Activated CD8-positive, alpha-beta T cell treated with anti-CD3 and anti-CD28 coated beads for 36 hours (primary cell): ENCODE results near the gene MAP3K19. TPM values are rescaled to one million over a fixed set of nuclear protein-coding genes. Genes with fewer than 3 reads are reported as not detected.

Experiments used
- ATAC-seq: fragments of 200-7000 bp; cut with Tn5 transposase; one replicate; pipeline ENCODE4 v1.10.0; 2021; ENCODE audit warnings: mild to moderate bottlenecking, moderate library complexity
- CTCF ChIA-PET: fragments of 350-600 bp; sonication (Branson Sonifier 250); formaldehyde crosslinking; loops from one replicate; lab custom pipeline; 2021; ENCODE audit warnings: antibody characterized with exemption; lab: Charles Lee
- POLR2A ChIA-PET: fragments of 350-600 bp; sonication (Branson Sonifier 250); formaldehyde crosslinking; loops from one replicate; lab custom pipeline; 2021; ENCODE audit warnings: antibody characterized with exemption; lab: Charles Lee
- DNase-seq: peaks from one replicate; pipeline ENCODE4 v3.0.0-alpha.2; 2020
- H3K27ac Mint-ChIP-seq: one replicate; pipeline ENCODE4 v1.8.0; 2021; ENCODE audit warnings: mild to moderate bottlenecking, mixed read lengths
- H3K27me3 Mint-ChIP-seq: one replicate; pipeline ENCODE4 v1.8.0; 2021; ENCODE audit warnings: mixed read lengths
- H3K36me3 Mint-ChIP-seq: one replicate; pipeline ENCODE4 v1.8.0; 2021; ENCODE audit warnings: low read depth, mixed read lengths
- H3K4me1 Mint-ChIP-seq: one replicate; pipeline ENCODE4 v1.8.0; 2021; ENCODE audit warnings: low read depth, mixed read lengths
- H3K4me3 Mint-ChIP-seq: one replicate; pipeline ENCODE4 v1.8.0; 2021; ENCODE audit warnings: mild to moderate bottlenecking, moderate library complexity, mixed read lengths
- H3K9me3 Mint-ChIP-seq: one replicate; pipeline ENCODE4 v1.8.0; 2021; ENCODE audit warnings: mixed read lengths
- CTCF ChIP-seq: fragments of 200-600 bp; IDR thresholded peaks from one replicate; pipeline ENCODE4 v1.8.0; 2022; ENCODE audit warnings: antibody characterized with exemption, mild to moderate bottlenecking
- intact Hi-C: fragments of 100-400 bp; cut with micrococcal nuclease; formaldehyde crosslinking; loops from one replicate; pipeline ENCODE4 v1.10.0; 2022
- total RNA-seq, 2 experiments: library from RNA; stranded (reverse); gene quantifications; one replicate each; pipeline ENCODE4 v1.2.3, GENCODE V29; 2021

Gene MAP3K19
- total RNA-seq, 2 experiments from 2014 or later: not detected

DNA sequence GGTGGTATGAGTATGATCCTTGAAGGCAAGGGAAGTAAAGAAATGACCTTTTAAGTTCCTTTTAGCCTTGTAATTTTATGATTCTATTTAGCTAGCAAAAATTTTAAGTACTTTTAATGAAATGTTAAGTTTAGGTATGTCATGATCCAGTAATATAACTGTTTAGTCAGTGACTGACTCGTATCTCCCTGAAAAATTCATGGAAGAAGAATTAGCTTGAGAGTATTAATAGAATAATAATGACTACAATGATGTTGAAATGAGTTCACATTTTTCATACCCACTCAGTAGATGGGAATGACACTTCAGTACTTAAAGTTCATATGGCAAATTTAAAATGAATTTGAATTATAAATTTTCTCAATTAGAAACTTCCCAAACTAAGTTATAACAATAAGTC is 19.5 kb upstream of the MAP3K19 start:
- DNase-seq (no peak), ATAC-seq (no peak)
- H3K36me3 Mint-ChIP-seq: peaks cover 66% of the 10 kb centered on the region
- H3K4me1 Mint-ChIP-seq: peaks cover 51% of the 10 kb centered on the region
- no peak overlapping the region for H3K27ac Mint-ChIP-seq
- H3K9me3 Mint-ChIP-seq: peaks cover 18% of the 10 kb centered on the region
- no peak for TF ChIP-seq CTCF
- no peaks in the 10 kb centered on the region for H3K27me3 Mint-ChIP-seq
- H3K4me3 Mint-ChIP-seq: no peak overlapping the region
- intact Hi-C loops: no loop called here
- CTCF ChIA-PET: no interaction called here
- POLR2A ChIA-PET: interaction anchor here (0.7 to 1.1 kb wide), 3 partner anchors 9 to 15 kb away, joined by 3 to 5 read pairs (median 3); partner anchors contain the start of gene RAB3GAP1

DNA sequence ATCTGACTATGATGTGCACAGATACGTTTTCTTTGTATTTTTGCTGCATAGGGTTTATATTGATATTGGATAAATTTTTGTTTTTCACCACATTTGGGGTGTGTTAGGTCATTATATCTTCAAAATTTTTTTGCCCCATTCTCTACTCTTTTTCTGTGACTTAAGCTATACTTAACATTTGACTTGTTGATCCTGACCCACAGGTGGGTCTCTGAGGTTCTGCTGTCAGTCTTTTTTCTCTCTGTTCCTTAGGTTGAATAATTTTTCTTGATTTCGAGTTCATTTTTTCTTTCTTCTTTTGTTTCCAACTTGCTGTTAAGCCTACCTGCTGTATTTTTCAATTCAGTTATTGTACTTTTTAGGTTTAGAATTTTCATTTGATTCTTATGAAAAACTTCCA is 16.9 kb upstream of the MAP3K19 start:
- Mint-ChIP-seq H3K9me3 (peaks cover 8% of the 10 kb centered on the region), H3K27ac (peak overlapping the region; percentile 44), H3K4me3 (no peak overlapping the region), H3K36me3 (peaks cover 66% of the 10 kb centered on the region), H3K4me1 (peaks cover 47% of the 10 kb centered on the region), H3K27me3 (no peaks in the 10 kb centered on the region)
- intact Hi-C loops: no loop called here
- DNase-seq (no peak), ATAC-seq (no peak)
- ChIA-PET CTCF (interaction anchor here (0.8 kb wide), 1 partner anchor 183 kb away, joined by 3 read pairs; no protein-coding TSS in a partner anchor), POLR2A (no interaction called here)
- no peak for TF ChIP-seq CTCF

GRCh38 chr2:135063210-135063609 is 16.0 kb upstream of the MAP3K19 start:
- H3K4me3 Mint-ChIP-seq: no peak overlapping the region
- peaks cover 44% of the 10 kb centered on the region for H3K4me1 Mint-ChIP-seq
- TF ChIP-seq CTCF: no peak
- DNase-seq (no peak), ATAC-seq (no peak)
- ChIA-PET CTCF (no interaction called here), POLR2A (no interaction called here)
- peaks cover 8% of the 10 kb centered on the region for H3K9me3 Mint-ChIP-seq
- H3K27me3 Mint-ChIP-seq: no peaks in the 10 kb centered on the region
- H3K36me3 Mint-ChIP-seq: peaks cover 64% of the 10 kb centered on the region
- intact Hi-C loops: no loop called here
- H3K27ac Mint-ChIP-seq: no peak overlapping the region

GRCh38 chr2:135059577-135059976 is 12.3 kb upstream of the MAP3K19 start:
- no peaks in the 10 kb centered on the region for H3K27me3 Mint-ChIP-seq
- H3K4me1 Mint-ChIP-seq: peaks cover 51% of the 10 kb centered on the region
- CTCF ChIA-PET: interaction anchor here (0.9 kb wide), 1 partner anchor 10 kb away, joined by 3 read pairs; no protein-coding TSS in a partner anchor
- TF ChIP-seq CTCF: no peak
- no peak overlapping the region for H3K4me3 Mint-ChIP-seq
- DNase-seq (no peak), ATAC-seq (no peak)
- peaks cover 66% of the 10 kb centered on the region for H3K36me3 Mint-ChIP-seq
- intact Hi-C loops: no loop called here
- peak overlapping the region; percentile 1 for H3K27ac Mint-ChIP-seq
- POLR2A ChIA-PET: no interaction called here
- peaks cover 8% of the 10 kb centered on the region for H3K9me3 Mint-ChIP-seq

DNA sequence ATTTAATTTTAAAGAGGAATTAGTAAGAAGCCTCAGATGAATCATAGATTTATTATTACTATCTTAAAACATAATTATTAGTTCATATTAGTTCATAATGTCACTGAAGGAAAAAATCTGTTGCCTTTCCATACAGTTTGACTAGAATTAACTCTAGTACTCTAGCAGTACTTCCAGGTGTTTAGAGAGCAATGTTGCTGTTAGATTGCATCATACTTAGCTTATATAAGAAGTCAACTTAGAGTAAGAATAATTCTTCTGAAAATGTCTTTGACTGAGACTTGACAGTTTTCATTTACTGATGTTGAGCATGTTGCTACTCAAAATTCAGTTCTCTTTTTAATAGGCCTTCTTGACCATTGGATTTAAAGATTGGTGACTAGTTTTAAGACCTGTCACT is 9.5 kb upstream of the MAP3K19 start:
- intact Hi-C loops: no loop called here
- Mint-ChIP-seq H3K4me1 (peaks cover 44% of the 10 kb centered on the region), H3K36me3 (peaks cover 47% of the 10 kb centered on the region), H3K27me3 (no peaks in the 10 kb centered on the region), H3K27ac (peak overlapping the region; percentile 83), H3K4me3 (no peak overlapping the region), H3K9me3 (no peaks in the 10 kb centered on the region)
- DNase-seq (no peak), ATAC-seq (no peak)
- CTCF ChIA-PET: interaction anchor here (0.6 kb wide), 1 partner anchor 106 kb away, joined by 3 read pairs; no protein-coding TSS in a partner anchor
- TF ChIP-seq CTCF: no peak
- POLR2A ChIA-PET: interaction anchor here (0.7 to 2.0 kb wide), 4 partner anchors 10 to 43 kb away, joined by 3 to 5 read pairs (median 4); no protein-coding TSS in a partner anchor
